Measurements from ENCODE around the gene PTPRK.

Gene PTPRK

GRCh38 chr6:128188678-128189077 lies 331.7 kb downstream of the PTPRK start:
- DNase-seq (ENCODE audit: low spot score), result no peak

- DNase-seq (ENCODE audit: low spot score), result no peak
Measured at GRCh38 chr6:128186729-128187128, 333.7 kb downstream of the PTPRK start.

- DNase-seq (ENCODE audit: low spot score), result no peak
Measured at GRCh38 chr6:128179876-128180438, 340.4 kb downstream of the PTPRK start.

- no peak for DNase-seq (ENCODE audit: low spot score)
Measured at GRCh38 chr6:128174724-128175123, 345.7 kb downstream of the PTPRK start.

GRCh38 chr6:128172752-128173682 lies 347.4 kb downstream of the PTPRK start:
- DNase-seq (ENCODE audit: low spot score), result no peak

- DNase-seq (ENCODE audit: low spot score), result no peak
Measured at GRCh38 chr6:128172081-128172480, 348.3 kb downstream of the PTPRK start.

- DNase-seq (ENCODE audit: low spot score), result no peak
Measured at GRCh38 chr6:128171182-128171581, 349.2 kb downstream of the PTPRK start.

- DNase-seq (ENCODE audit: low spot score), result no peak
Measured at GRCh38 chr6:128168244-128168643, 352.2 kb downstream of the PTPRK start.

GRCh38 chr6:128167552-128167951 lies 352.8 kb downstream of the PTPRK start:
- DNase-seq (ENCODE audit: low spot score), result no peak

GRCh38 chr6:128164254-128164653 lies 356.1 kb downstream of the PTPRK start:
- DNase-seq (ENCODE audit: low spot score), result no peak

- no peak for DNase-seq (ENCODE audit: low spot score)
Measured at GRCh38 chr6:128162423-128162822, 358.0 kb downstream of the PTPRK start.

- no peak for DNase-seq (ENCODE audit: low spot score)
Measured at GRCh38 chr6:128161839-128162238, 358.6 kb downstream of the PTPRK start.

- DNase-seq (ENCODE audit: low spot score), result no peak
Measured at GRCh38 chr6:128161263-128161662, 359.1 kb downstream of the PTPRK start.

- DNase-seq (ENCODE audit: low spot score), result no peak
Measured at GRCh38 chr6:128158496-128158895, 361.9 kb downstream of the PTPRK start.

- DNase-seq (ENCODE audit: low spot score), result no peak
Measured at GRCh38 chr6:128156321-128157111, 363.9 kb downstream of the PTPRK start.

- no peak for DNase-seq (ENCODE audit: low spot score)
Measured at GRCh38 chr6:128155826-128156225, 364.6 kb downstream of the PTPRK start.

- DNase-seq (ENCODE audit: low spot score), result no peak
Measured at GRCh38 chr6:128152551-128152950, 367.8 kb downstream of the PTPRK start.

- no peak for DNase-seq (ENCODE audit: low spot score)
Measured at GRCh38 chr6:128150376-128150775, 370.0 kb downstream of the PTPRK start.

GRCh38 chr6:128149796-128150195 lies 370.6 kb downstream of the PTPRK start:
- DNase-seq (ENCODE audit: low spot score), result no peak

- DNase-seq (ENCODE audit: low spot score), result no peak
Measured at GRCh38 chr6:128144320-128144719, 376.1 kb downstream of the PTPRK start.

GRCh38 chr6:128141932-128142331 lies 378.5 kb downstream of the PTPRK start:
- DNase-seq (ENCODE audit: low spot score), result no peak

GRCh38 chr6:128139519-128139918 lies 380.9 kb downstream of the PTPRK start:
- no peak for DNase-seq (ENCODE audit: low spot score)

- DNase-seq (ENCODE audit: low spot score), result no peak
Measured at GRCh38 chr6:128138694-128139093, 381.7 kb downstream of the PTPRK start.

Data from iPS-NIHi11 (cell line).